HG03558 (cell line): ENCODE data around the gene RASGRF2.

Experiments
- ATAC-seq: cut with Tn5 transposase; IDR thresholded peaks from one replicate; pipeline ENCODE4 v1.9.1; 2021; ENCODE audit warnings: moderate number of reproducible peaks; ENCODE audit not compliant: unreplicated experiment; ENCODE audit errors: extremely low read depth

RASGRF2 gene

DNA sequence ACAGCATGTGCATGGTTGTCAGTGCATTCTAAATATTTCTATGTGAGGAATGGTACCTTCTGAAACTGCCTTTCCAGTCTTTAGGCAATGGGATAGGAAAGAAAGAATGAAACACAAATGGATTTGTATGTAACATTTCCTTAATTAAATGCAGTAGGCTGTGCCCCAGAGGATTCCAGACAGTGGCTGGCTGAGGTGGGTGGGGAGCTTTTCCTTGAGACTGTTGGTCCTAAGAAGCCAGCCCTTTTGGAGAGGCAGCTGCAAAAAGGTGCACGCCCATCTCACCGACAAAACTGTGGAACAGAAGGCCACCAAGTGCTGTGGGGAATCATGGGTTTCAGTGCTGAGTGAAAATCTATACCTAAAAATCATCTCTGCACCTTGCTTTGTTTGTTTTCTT lies 266.1 kb downstream of the RASGRF2 start:
- ATAC-seq: no peak

DNA sequence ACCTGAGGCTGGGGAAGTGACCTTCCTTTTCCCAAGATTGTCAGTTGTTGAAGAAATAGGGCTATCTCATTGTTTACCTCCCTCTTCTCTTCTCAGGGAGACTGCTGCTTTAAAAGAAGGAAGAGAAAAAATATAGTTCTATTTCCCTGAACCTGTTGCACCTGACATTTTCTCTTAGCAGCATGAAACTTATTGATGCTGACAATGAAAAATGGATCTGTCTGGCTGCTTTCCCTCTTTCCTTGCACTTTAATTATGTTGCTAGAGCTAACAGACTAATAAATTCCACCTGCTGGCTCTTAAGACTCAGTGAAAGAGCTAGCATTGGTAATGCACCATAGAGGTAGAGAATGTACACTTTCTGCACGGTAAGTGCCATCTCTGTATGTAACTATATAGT lies 266.8 kb downstream of the RASGRF2 start:
- no peak for ATAC-seq

DNA sequence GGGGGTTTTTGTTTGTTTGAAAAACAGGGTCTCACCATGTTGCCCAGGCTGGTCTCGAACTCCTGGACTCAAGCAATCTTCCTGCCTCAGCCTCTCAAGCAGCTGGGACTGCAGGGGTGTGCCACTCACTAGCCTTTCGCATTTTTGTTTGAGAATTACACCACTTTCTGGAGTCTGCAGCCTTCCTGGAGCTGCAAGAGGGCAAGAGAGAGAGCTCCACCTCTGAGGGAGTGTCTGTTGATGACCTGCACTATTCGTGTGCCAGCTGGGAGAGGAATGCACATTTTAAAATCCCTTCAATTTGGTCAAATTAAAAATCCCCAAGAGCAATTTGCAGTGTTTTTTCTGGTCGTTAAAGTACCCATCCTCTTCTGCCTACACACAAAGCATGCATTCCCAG lies 267.9 kb downstream of the RASGRF2 start:
- no peak for ATAC-seq

DNA sequence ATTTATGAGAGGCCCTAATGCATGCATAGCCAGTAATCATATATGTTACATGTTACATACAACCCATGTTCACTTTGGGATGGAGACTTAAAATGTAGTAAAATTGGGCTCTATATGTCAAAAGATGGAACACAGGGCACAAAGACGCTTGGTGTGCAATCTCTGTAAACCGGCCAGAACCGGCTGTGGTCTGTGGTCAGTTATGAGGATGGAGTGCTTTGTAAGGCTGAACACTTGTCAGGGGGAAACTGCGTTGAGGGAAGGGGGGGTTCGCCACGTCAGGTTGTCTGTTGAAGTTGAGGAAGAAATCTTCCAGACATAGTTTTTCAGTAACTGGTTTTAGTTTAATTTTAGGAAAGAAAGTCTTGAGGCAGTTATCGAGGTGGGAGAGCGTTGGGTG lies 270.3 kb downstream of the RASGRF2 start:
- ATAC-seq: no peak

DNA sequence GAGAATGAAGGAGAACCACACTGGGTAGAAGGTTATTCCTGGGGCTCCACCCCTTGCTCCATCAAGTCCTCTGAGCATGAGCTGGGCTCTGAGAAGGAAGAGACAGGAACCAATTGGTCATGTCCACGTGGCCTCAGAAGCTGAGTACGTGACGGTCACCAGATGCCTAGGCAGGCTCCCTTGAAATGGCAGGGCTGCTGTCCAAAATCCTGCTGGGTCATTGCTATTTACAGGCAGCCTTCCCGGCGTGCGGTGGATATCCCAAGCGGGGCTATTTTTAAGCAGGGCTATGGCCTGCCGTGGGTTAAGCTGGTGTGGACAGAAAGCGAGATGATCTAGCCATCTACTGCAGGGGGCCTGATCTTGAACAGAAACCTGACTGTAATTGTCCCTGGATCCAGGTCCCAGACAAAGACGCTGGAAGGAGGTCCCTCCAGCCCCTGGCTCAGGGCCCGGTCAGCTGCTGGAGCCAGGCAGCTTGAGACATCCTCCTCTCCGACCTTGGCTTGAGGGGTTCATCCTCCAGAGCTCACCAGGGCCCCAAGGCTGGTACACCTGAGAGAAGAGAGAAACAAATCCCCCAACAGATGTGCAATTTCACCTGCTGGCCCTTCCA lies 272.4 kb downstream of the RASGRF2 start:
- ATAC-seq: no peak

DNA sequence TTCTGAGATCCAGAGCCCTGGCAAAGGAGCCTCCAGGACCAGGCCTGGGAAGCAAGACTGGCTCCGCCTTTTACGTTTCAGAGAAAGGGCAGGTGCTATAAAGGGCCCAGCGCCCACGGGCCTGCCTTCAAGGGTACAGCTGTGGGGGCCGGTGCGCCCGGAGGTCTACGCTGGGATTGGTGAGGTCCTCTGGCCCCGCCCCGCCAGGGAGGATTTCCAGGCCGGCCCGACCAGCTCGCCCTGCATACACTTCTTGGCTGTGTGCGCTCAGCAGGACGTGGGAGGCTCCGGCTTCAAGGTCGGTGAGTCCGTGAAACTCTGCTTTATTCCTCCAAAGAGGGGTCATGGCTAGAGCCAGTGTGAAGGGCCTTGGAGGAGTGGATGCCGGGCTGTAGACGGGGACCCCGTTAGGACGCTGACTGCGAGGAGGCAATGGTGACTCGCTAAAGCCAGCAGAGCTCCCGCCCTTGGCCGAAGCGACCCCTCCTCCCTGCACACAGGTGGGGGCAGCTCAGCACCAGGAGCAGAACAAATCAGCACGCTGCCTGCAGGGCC lies 273.0 kb downstream of the RASGRF2 start, which contains the start of gene CKMT2:
Gene CKMT2, plus strand, starts transcription at position 243 of the 555 bp plus-strand sequence. CDS start 17,811 bp downstream, outside the sequence.
- ATAC-seq: no peak

DNA sequence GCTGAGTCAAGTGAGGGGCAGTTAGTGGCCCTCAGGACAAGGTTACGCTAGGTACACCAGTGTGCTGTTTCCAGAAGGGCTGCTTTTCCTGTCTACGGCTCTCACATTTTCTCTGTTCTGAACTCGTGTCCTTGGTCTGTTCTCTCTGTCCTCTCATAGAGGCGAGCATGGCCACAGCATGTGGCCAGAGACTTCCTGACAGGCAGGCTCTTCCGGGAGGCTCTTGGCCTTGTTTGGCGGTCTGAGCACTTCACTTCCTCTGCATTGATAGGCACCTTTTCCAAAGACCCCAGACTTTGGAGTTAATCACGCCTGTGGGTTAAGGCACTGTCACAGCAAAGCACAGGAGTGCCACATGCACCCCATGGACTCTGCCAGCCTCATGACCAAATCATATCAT lies 274.1 kb downstream of the RASGRF2 start:
- no peak for ATAC-seq

DNA sequence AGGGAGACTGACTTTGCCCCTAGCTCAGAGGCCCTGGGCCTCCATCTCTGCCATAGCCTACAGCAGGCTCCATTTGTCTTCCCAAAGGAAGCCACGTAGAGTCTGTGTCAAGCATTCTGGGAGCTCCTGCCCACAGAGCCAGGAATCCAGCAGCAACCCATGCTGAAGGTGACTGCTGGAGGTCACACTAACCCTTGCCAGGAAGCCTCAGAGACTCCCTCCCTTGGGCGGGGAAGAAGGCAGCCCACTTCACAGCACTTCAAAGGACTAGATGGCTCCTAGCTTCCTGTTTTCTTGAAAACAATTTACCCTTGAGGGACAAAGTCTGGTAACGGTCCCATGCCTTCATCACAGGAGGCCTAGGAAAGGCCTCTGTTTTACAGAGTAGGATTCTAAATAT lies 274.6 kb downstream of the RASGRF2 start:
- no peak for ATAC-seq

DNA sequence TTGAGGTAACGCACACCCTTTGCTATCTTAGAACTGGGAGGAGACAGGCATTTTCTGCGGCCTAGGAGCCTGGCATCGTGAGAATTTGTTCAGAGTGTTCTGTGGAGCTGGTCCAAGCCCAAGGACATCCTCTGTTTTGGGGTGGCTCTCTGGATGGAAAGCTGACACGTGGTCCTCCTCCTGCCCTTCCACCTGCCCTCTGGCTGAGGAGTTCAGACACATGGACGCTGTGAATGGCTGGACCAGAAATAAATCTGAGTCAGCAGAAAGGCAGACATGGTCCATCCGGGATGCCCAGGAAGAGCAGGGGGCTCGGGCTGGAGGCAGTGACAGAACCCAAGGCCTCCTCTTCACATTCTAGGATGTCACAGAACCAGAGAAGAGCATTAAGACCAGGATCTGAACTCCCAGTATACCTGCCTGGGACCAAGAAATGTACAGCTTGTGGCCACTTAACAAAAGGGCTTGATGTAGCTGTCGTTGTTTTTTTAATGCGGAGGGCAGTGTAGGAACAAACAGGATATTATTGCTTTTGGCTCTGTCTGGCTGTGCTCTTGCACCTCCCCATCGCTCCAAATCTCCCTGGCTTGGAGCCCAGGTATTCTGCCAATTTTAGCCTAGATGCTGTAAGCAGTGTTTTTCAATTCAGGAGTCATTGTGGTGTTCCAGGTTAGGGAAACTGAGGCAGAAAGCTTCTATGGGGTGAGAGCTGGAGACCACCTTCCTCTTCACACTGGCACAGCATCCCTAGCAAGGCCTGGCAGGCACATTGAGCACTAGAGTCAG lies 275.3 kb downstream of the RASGRF2 start:
- ATAC-seq: no peak

DNA sequence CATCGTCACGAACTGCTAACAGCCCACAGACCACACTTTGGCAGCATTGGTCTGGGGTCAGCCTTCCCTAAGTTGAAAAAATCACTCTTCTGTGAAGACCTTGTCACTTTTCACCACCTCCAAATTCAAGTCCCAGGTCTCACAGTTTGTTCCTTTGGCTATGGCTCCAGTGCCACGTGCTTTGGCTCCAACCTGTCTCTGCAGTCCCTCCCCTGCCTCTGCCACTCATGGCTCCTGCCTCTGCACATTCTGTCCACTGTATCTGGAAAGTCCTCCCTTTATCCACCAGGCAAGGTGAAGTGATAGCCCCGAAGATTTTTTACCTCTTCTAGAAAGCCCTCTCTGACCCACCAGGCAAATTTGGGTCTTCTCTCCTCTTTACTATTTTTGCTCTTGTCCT lies 278.3 kb downstream of the RASGRF2 start:
- ATAC-seq: no peak

DNA sequence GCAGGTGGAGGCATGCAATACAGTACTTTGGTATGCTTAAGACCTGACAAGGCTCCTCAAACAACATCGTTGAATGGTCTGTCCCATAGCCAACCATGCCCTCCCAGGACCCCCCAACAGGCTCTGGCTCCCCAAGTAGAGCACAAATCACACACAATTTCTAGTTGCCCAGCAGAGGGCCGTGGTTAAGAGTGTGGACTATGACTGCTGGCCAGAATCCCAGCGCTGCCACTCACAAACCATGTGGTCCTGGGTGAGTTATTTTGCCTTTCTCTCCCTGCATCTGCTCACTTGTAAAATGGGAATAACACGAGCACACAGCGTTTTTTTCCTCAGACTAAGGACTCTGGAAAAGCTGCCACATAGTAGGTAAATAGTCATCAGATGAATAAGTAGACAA lies 279.4 kb downstream of the RASGRF2 start:
- no peak for ATAC-seq

DNA sequence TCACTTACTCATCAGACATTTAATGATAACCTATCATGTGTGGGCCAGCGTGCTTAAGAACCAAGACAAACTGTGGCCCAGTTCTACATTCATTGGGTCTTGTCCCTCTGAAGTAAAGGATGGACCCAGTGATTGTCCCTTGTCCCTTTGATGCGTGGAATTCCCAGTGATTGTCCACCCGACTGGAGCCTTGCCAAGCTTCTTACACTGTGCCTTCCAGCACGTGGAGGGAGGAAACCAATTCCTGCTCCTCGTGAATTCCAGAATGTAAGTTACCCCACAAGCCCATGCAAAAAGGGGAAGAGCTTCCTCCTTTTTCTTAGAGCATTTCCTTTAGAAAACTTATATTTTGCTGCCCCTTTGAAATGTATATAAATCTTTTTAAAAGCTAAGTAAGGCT lies 280.8 kb downstream of the RASGRF2 start:
- no peak for ATAC-seq

DNA sequence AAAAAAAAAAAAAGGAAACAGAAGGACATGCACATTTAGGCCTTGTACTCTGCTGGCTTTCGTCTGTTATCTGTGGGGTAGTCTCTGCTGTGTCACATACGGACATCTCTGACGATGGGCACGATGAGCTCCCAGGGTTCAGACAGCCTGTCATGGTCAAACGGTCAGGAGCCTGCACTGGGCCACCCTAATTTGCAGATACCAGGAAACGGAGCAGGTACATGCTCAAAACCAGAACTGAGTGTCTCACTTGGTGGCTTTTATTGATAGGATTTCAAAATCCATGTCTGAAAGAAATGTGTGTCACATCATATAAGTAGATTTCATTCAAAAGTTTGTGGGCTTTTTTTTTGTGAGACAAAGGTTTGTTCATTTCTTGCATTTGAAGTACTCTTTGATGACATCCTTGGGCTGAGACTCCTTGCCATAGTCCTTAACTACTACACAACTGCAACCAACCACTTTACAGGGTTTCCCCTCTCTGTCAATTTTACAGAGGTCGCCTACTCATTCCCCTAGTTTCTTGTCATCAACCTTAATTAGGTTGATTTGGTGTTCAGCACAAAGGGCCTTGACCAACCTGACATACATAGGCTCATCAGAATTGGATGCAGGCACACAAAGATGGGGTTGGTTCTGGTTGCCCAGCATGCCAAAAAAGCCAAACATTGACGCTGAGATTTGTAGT lies 281.9 kb downstream of the RASGRF2 start:
- ATAC-seq: no peak

DNA sequence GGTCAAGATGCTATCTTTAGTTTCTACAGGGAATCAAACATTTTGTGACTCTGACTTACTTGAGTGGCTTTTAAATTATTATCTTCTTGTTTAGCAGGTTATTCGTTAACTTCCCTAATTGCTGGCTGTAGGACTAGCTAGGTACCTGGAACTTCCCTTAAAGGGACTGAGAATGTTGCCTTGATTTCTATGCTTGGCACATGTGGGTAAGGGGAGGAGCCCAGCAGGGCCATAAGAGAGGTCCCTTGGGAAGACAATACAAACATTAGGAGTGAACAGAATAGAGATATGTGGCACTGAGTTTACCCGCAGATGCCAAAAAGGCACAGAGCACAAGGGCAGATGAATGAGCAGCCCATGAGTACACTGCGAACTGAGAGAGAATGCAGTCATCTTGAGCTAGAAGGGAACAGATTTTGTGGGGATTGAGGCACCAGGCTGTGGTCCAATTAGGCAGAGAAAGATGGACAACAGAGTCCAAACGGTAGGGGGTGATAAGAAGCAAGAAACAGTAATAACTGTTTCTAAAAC lies 282.8 kb downstream of the RASGRF2 start:
- ATAC-seq: no peak

DNA sequence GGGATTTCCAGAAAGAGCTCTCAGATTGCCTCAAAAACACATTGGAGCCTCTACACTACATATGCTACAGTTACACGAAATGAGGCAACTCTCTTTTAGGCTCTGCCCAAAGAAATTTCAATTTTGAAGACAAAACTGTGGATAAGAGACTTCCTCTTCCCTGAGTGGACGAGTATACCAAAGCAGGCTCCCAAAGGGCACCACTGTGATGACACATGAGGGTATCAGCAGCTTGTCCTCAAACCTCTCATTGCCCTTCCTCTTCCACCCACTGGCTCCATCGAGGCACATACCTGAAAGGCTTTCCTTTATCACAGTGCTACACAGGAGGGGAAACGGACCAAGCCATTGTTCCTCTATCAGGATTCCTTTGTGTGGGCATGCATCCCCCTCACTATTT lies 284.3 kb downstream of the RASGRF2 start:
- ATAC-seq: no peak

DNA sequence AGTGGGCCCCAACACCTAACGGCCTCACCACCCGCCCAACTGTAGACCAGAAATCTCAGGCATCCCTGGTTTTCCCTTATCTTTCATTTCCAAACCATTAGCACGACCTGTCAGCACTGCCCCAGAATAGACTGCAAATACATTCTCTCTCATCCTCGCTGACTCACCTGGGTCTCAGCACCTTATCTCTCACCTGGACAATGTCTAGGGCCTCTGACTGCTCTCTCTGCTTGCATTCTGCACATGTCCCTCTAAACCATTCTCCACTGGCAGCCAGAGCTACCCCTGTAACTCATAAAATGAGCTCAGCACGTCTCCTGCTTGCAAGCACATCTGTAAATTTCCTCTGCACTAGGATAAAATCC lies 285.7 kb downstream of the RASGRF2 start:
- ATAC-seq: no peak

DNA sequence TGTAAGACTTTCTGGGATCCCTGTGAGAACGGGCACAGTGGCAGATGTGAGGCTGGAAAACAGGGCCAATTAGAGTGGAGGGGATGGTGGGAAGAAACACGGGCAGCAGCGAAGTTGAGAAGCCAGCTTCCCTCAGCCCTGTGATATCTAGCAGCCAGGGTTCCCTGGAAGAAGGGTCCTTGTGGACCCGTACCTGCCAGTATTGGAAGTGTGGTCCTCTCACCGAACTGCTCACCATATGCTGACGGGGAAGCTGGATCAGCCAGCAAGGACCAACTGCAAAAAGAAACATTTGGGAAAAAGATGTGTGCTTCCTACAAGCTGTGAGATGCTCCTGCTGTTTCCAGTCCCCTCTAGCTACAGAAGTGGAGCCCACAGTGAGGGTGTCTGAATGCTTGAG lies 286.5 kb downstream of the RASGRF2 start:
- ATAC-seq: no peak

DNA sequence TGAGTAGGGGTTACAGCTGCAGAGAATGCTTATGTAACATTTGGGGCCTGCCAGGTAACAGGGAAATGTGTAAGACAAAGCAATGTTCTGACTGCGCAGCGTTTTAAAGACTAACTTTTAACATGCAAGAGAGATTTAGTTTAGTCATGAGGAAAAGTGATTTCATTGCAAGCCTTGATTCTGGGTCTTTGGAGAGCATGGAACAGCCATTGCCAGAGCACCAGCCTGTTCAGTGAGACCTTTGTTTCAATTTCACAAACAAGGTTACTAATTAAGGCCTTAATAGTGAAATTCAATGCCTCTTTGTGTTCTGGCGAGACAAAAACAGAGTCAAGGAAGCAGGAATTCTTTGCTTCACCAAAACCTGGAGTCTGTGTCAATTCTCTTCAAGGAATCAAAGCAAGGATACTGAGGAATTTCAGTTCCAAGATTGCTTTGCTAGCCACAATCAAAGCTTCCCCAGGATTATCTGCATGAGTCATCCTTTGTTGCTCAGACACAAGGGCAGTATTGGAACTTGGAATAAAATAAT lies 287.3 kb downstream of the RASGRF2 start:
- no peak for ATAC-seq

DNA sequence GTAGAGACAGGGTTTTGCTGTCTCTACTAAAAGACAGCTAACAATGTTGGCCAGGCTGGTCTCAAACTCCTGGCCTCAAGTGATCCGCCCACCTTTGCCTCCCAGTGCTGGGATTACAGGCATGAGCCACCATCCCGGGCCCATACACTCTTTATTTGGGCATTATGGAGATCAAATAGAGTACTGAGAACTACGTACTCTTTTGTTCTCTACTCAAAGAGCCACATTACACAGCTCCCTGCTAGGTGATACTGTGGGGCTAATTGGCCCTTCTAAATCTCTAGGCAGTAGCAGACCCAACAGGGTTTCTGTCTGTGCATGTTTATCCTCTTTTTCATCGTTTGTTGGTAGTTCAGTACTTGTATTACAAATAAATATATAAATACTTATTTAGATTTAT lies 289.1 kb downstream of the RASGRF2 start:
- ATAC-seq: no peak

DNA sequence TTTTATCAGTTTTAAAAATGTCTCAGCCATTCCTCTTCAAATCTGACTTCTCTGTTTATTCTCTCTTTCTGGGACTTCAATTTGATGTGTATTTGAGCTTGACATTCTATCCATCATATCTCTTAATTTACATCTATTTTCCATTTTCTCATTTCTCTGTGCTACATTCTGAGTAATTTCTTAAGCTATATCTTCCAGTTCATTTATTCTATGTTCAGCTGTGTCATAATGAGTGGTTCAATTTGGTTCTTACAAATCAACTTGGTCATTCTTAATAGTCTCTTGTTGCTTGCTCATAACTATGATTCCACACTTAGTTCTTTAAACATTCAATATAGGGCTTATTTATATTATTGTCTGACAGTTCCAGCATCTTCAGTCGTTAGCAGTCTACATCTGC lies 289.8 kb downstream of the RASGRF2 start:
- ATAC-seq: no peak

DNA sequence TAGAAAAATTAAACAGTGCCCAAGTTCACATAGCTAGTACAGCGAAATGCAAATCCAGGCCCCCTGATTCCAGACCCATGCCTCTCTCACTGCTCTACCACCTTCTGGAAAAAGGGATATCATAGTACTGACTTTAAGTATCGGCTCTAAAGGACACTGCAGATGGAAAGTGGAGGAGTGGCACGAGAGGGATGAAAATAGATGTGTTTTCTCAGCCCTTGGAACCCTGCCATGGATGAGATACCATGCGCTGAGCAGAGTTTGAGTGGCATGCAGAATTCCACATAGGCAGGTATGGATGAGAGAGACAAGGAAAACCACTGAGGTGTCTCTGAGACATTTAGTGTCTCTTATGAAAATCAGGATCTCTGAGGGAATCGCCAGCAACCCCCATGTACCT lies 291.8 kb downstream of the RASGRF2 start:
- no peak for ATAC-seq
